GM21515 (cell line): Measurements from ENCODE around the gene OMA1.
A peak's percentile ranks its signal among the peaks of the same experiment; 100 is the strongest.
"Not testable (repeated sequence)": the region's sequence is repeated elsewhere in the genome, so short reads cannot be mapped to it uniquely, and the experiment has no call there.

Experiments used
- ATAC-seq: cut with Tn5 transposase; IDR thresholded peaks from one replicate; pipeline ENCODE4 v1.9.1; 2021; ENCODE audit not compliant: unreplicated experiment

OMA1 gene

GRCh38 chr1:58546520-58547308 is at the start of gene OMA1:
TSS of gene OMA1 (minus strand) at chr1:58546726. CDS start at chr1:58539294, 7,432 bp downstream.
- peak; percentile 95 for ATAC-seq

- ATAC-seq, result no peak
These were observed 48.0 kb upstream of the OMA1 start for GRCh38 chr1:58594546-58594945.

GRCh38 chr1:58592522-58593134 is 46.1 kb upstream of the OMA1 start:
- ATAC-seq, result no peak

GRCh38 chr1:58591806-58592205 is 45.3 kb upstream of the OMA1 start:
- ATAC-seq, result no peak

- no peak for ATAC-seq
These were observed 43.5 kb upstream of the OMA1 start for GRCh38 chr1:58590019-58590418.

- no peak for ATAC-seq
These were observed 41.9 kb upstream of the OMA1 start for GRCh38 chr1:58588396-58588795.

GRCh38 chr1:58587667-58588066 is 41.1 kb upstream of the OMA1 start:
- no peak for ATAC-seq

GRCh38 chr1:58586271-58586670 is 39.7 kb upstream of the OMA1 start:
- no peak for ATAC-seq

- ATAC-seq, result no peak
These were observed 39.1 kb upstream of the OMA1 start for GRCh38 chr1:58585581-58586151.

GRCh38 chr1:58585166-58585565 is 38.6 kb upstream of the OMA1 start:
- ATAC-seq, result no peak

- peak; percentile 71 for ATAC-seq
These were observed 37.8 kb upstream of the OMA1 start for GRCh38 chr1:58584082-58584895.

GRCh38 chr1:58583496-58583895 is 37.0 kb upstream of the OMA1 start:
- ATAC-seq, result no peak

- ATAC-seq, result not testable (repeated sequence)
These were observed 35.6 kb upstream of the OMA1 start for GRCh38 chr1:58582143-58582542.

GRCh38 chr1:58581641-58582040 is 35.1 kb upstream of the OMA1 start:
- no peak for ATAC-seq

- ATAC-seq, result no peak
These were observed 33.7 kb upstream of the OMA1 start for GRCh38 chr1:58580186-58580585.

- no peak for ATAC-seq
These were observed 31.1 kb upstream of the OMA1 start for GRCh38 chr1:58577654-58578030.

GRCh38 chr1:58576727-58577653 is 30.5 kb upstream of the OMA1 start, which contains the start of gene TACSTD2:
TSS of gene TACSTD2 (minus strand) at chr1:58577252. CDS start at chr1:58577156, 96 bp downstream.
- ATAC-seq, result no peak

GRCh38 chr1:58576325-58576726 is 29.8 kb upstream of the OMA1 start:
- no peak for ATAC-seq

GRCh38 chr1:58575551-58576324 is 29.2 kb upstream of the OMA1 start:
- ATAC-seq, result no peak
